DOHH2 (cell line): ENCODE measurements around the gene LRRC4B.

Experiments
- H3F3A ChIP-seq: fragments of 200-600 bp; sonication (generic), shearing (Covaris generic); 2 replicates; pipeline ENCODE4 v1.6.0; 2016; ENCODE audit warnings: antibody characterized with exemption, mild to moderate bottlenecking; ENCODE audit not compliant: control insufficient read depth, insufficient read depth
- H3K27ac ChIP-seq: fragments of 200-600 bp; sonication (generic); 2 replicates; pipeline ENCODE4 v1.5.1; 2014; ENCODE audit warnings: low read depth, mild to moderate bottlenecking, low read length, moderate library complexity
- H3K27me3 ChIP-seq: fragments of 200-600 bp; sonication (generic); 2 replicates; pipeline ENCODE4 v1.6.1; 2014; ENCODE audit warnings: mild to moderate bottlenecking, low read length, mixed read lengths; ENCODE audit not compliant: control insufficient read depth
- H3K36me3 ChIP-seq: fragments of 200-600 bp; sonication (generic); 2 replicates; pipeline ENCODE4 v1.6.1; 2014; ENCODE audit warnings: mild to moderate bottlenecking, low read length, moderate library complexity, mixed read lengths; ENCODE audit not compliant: control insufficient read depth
- H3K4me1 ChIP-seq: fragments of 200-600 bp; sonication (generic); 2 replicates; pipeline ENCODE4 v1.6.1; 2014; ENCODE audit warnings: mild to moderate bottlenecking, low read length, mixed read lengths; ENCODE audit not compliant: control insufficient read depth
- H3K4me2 ChIP-seq: fragments of 200-600 bp; sonication (generic); 2 replicates; pipeline ENCODE4 v1.6.0; 2014; ENCODE audit warnings: mild to moderate bottlenecking, low read length, moderate library complexity
- H3K4me3 ChIP-seq: fragments of 200-600 bp; sonication (generic); 2 replicates; pipeline ENCODE4 v1.5.1; 2014; ENCODE audit warnings: mild to moderate bottlenecking, low read length, mixed read lengths
- H3K79me2 ChIP-seq: fragments of 200-600 bp; sonication (generic); 2 replicates; pipeline ENCODE4 v1.6.1; 2014; ENCODE audit warnings: mild to moderate bottlenecking, low read length, mixed read lengths; ENCODE audit not compliant: control insufficient read depth
- H3K9me2 ChIP-seq: fragments of 200-600 bp; sonication (generic); replicated peaks from 2 replicates; pipeline ENCODE4 v1.6.1; 2014; ENCODE audit warnings: mild to moderate bottlenecking, low read length, mixed read lengths; ENCODE audit not compliant: control insufficient read depth
- H3K9me3 ChIP-seq: fragments of 200-600 bp; sonication (generic); 2 replicates; pipeline ENCODE4 v1.6.1; 2014; ENCODE audit warnings: antibody characterized with exemption, low read length, mixed read lengths; ENCODE audit not compliant: control insufficient read depth, insufficient read depth
- H4K20me1 ChIP-seq: fragments of 200-600 bp; sonication (generic); 2 replicates; pipeline ENCODE4 v1.6.0; 2014; ENCODE audit warnings: low read depth, mild to moderate bottlenecking, antibody characterized with exemption, low read length, moderate library complexity; ENCODE audit not compliant: control insufficient read depth, insufficient read depth
- EZH2phosphoT487 ChIP-seq: fragments of 200-600 bp; sonication (generic); IDR thresholded peaks from 2 replicates; pipeline ENCODE4 v1.6.1; 2017; ENCODE audit warnings: borderline replicate concordance, mild to moderate bottlenecking, antibody characterized with exemption, low read length, moderate library complexity, mixed read lengths
- TF ChIP-seq, protein P1 (sequence below): fragments of 200-600 bp; sonication (generic); IDR thresholded peaks from one replicate; pipeline ENCODE4 v1.5.1; 2014; ENCODE audit warnings: antibody characterized with exemption, mild to moderate bottlenecking, low read depth, low read length; ENCODE audit not compliant: poor library complexity, severe bottlenecking

The LRRC4B gene

DNA sequence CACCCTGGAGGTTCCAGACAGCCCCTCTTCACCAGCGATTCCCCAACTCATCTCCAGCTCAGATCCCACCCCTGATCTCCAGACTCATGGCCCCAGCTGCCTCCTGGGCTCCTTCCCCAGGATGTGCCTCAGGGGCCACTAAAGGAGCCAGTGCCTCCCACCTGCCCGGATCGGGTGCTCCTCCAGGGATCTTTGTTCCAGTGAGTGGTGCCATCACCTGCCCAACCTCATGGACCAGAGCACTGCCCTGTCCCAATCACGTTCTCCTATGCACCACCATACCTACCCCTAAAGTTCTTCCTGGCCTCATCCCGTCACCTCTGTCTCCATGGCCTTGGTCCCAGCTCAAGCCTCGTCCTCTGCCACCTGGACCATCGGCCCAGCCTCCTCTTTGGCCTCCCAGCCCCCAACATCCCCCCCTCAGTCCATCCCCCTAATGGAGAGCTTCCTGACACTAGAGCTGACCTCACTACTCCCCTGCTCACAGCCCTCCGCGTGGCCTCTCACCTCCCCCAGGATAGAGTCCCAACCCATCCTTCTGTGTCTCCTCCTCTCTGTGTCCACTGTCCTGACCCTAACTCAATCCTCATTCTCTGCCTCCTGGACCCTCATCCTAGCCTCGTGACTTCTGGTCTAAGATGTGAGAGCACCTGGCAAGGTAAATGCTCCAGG, 82.8 kb downstream of the LRRC4B start:
- no peak overlapping the region for H3K4me2 ChIP-seq
- H3K79me2 ChIP-seq, result no peaks in the 10 kb centered on the region; the same call in 1 of the 2 replicates
- H3K4me3 ChIP-seq, result no peak overlapping the region
- peaks cover 8% of the 10 kb centered on the region; the same call in 1 of the 2 replicates for H3K9me3 ChIP-seq
- peaks cover 38% of the 10 kb centered on the region for H3K36me3 ChIP-seq
- peaks cover 19% of the 10 kb centered on the region for H3K4me1 ChIP-seq
- TF ChIP-seq EZH2phosphoT487, result no peak
- TF ChIP-seq, protein P1, sequence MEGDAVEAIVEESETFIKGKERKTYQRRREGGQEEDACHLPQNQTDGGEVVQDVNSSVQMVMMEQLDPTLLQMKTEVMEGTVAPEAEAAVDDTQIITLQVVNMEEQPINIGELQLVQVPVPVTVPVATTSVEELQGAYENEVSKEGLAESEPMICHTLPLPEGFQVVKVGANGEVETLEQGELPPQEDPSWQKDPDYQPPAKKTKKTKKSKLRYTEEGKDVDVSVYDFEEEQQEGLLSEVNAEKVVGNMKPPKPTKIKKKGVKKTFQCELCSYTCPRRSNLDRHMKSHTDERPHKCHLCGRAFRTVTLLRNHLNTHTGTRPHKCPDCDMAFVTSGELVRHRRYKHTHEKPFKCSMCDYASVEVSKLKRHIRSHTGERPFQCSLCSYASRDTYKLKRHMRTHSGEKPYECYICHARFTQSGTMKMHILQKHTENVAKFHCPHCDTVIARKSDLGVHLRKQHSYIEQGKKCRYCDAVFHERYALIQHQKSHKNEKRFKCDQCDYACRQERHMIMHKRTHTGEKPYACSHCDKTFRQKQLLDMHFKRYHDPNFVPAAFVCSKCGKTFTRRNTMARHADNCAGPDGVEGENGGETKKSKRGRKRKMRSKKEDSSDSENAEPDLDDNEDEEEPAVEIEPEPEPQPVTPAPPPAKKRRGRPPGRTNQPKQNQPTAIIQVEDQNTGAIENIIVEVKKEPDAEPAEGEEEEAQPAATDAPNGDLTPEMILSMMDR, result no peak
- no peak overlapping the region for H3K27ac ChIP-seq
- no peaks in the 10 kb centered on the region for H3K9me2 ChIP-seq
- no peaks in the 10 kb centered on the region for H3K27me3 ChIP-seq
- H3F3A ChIP-seq, result 0 out of 2 replicates have a peak, but pooled peaks cover 5% of the 10 kb centered on the region
- no peaks in the 10 kb centered on the region for H4K20me1 ChIP-seq

DNA sequence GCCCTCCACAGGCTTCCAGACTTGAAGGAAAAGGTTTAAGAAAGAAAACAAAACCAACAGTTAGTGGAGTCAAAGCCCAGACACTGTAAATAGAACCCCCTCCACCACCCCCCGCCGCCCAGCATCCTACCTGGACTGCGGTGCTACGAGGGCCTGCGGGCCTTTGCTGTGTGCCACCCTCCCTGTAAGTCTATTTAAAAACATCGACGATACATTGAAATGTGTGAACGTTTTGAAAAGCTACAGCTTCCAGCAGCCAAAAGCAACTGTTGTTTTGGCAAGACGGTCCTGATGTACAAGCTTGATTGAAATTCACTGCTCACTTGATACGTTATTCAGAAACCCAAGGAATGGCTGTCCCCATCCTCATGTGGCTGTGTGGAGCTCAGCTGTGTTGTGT, 85.3 kb downstream of the LRRC4B start:
- H3K9me2 ChIP-seq, result no peaks in the 10 kb centered on the region
- no peak overlapping the region for H3K4me3 ChIP-seq
- TF ChIP-seq, protein P1, result no peak
- no peak for TF ChIP-seq EZH2phosphoT487
- H3K27ac ChIP-seq, result no peak overlapping the region
- H3K79me2 ChIP-seq, result peaks cover 24% of the 10 kb centered on the region
- H3K27me3 ChIP-seq, result no peaks in the 10 kb centered on the region
- H4K20me1 ChIP-seq, result peaks cover 2% of the 10 kb centered on the region
- peaks cover 10% of the 10 kb centered on the region for H3K4me1 ChIP-seq
- no peak overlapping the region for H3K4me2 ChIP-seq
- H3K36me3 ChIP-seq, result peaks cover 63% of the 10 kb centered on the region
- no peaks in the 10 kb centered on the region for H3F3A ChIP-seq
- peaks cover 13% of the 10 kb centered on the region; the same call in 1 of the 2 replicates for H3K9me3 ChIP-seq

DNA sequence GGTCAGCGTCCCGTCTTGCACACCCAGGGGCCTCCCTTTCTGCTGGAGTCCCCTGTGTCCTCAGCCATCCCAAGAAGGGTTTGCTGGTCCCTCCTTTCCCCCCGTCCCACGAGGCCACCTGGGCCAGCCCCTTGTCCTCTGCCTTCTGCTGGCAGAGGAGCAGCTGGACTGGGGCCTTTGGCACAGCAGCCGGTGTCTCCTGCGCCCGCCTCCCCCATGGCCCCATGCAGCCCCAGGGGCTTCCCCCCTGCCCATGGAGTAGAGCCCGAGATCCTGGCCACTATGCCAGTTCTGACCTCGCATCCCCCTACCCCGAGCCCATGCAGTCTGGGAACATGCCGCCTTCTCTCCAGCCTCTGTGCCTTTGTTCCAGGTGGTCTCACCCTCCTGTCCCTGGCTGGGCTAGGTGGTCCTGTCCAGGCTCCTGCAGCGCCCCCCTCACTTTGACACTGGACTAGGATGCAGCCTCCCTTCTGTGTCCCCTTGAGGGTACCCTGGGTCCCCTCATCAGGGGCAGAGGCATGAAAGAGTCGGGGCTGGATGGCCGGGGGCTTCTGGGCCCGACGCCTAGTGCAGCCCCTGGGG, 85.9 kb downstream of the LRRC4B start:
- peaks cover 29% of the 10 kb centered on the region for H3K79me2 ChIP-seq

More for the DNA sequence above, 85.9 kb downstream of the LRRC4B start:
- Histone ChIP-seq H3K4me2 (no peak overlapping the region), H3K9me2 (no peaks in the 10 kb centered on the region), H3K9me3 (peaks cover 14% of the 10 kb centered on the region; the same call in 1 of the 2 replicates), H3F3A (no peaks in the 10 kb centered on the region), H3K27me3 (no peaks in the 10 kb centered on the region), H3K4me1 (peaks cover 10% of the 10 kb centered on the region), H3K36me3 (peaks cover 69% of the 10 kb centered on the region), H4K20me1 (peaks cover 7% of the 10 kb centered on the region), H3K27ac (no peak overlapping the region), H3K4me3 (no peak overlapping the region)
- TF ChIP-seq EZH2phosphoT487, result no peak
- TF ChIP-seq, protein P1, result no peak
